HCT116 (cell line): ENCODE results near the gene PHF19. TPM values are rescaled to one million over a fixed set of nuclear protein-coding genes. Genes with fewer than 3 reads are reported as not detected.

Experiments used
- ATAC-seq: fragments of 200-7000 bp; cut with Tn5 transposase; 2 replicates; pipeline ENCODE4 v1.9.1; 2020; ENCODE audit warnings: mild to moderate bottlenecking, moderate library complexity
- BruUV-seq: library from RNA; stranded (reverse); fragments of 400-500 nt; replicated peaks from 2 replicates; lab custom pipeline; 2021; lab: Mats Ljungman, UMichigan
- CTCF ChIA-PET: fragments of 300-600 bp; sonication (Branson Sonifier 250); formaldehyde crosslinking; loops from one replicate; lab custom pipeline; 2021; ENCODE audit warnings: antibody characterized with exemption; lab: Charles Lee
- POLR2A ChIA-PET: fragments of 300-600, 350-600 bp; sonication (Branson Sonifier 250); formaldehyde crosslinking; loops from one replicate; lab custom pipeline; 2021; ENCODE audit warnings: antibody characterized with exemption; lab: Charles Lee
- RAD21 ChIA-PET, 2 experiments: fragments of 300-600 bp; sonication (Branson Sonifier 250); formaldehyde crosslinking; loops; one replicate each; lab custom pipeline; 2023; ENCODE audit warnings: low total read pairs in 2 of 2; ENCODE audit not compliant: uncharacterized antibody in 2 of 2, unreplicated experiment in 2 of 2, low non-redundant PET in 1 of 2; lab: Charles Lee
- DNase-seq: peaks from one replicate; pipeline ENCODE4 v3.0.0-alpha.2; 2010; ENCODE audit warnings: low read depth, low spot score
- H2AFZ ChIP-seq: fragments of 200-600 bp; shearing (Covaris generic), sonication (generic); 2 replicates; pipeline ENCODE4 v1.6.1; 2017; ENCODE audit warnings: low read depth, mixed run types, mixed read lengths, antibody characterized with exemption, low read length; ENCODE audit not compliant: poor library complexity, severe bottlenecking
- H3K27ac ChIP-seq: 2 replicates; pipeline ENCODE4 v1.5.1; 2012; ENCODE audit warnings: low read depth, low read length
- H3K27me3 ChIP-seq: fragments of 200-600 bp; sonication (generic); 2 replicates; pipeline ENCODE4 v1.6.1; 2016; ENCODE audit warnings: mixed run types, low read length, mixed read lengths; ENCODE audit not compliant: insufficient read depth
- H3K36me3 ChIP-seq, 2 experiments: fragments of 200-500 bp in 1 of 2; fragments of 200-600 bp in 1 of 2; sonication (Bioruptor generic) in 1 of 2; sonication (generic) in 1 of 2; 2 replicates each; pipeline versions ENCODE4 v1.5.1 to v1.6.1; 2014 to 2016; ENCODE audit warnings: low read length in 2 of 2, inconsistent platforms in 1 of 2, mixed read lengths in 1 of 2, mixed run types in 1 of 2; ENCODE audit not compliant: insufficient read depth in 2 of 2, control insufficient read depth in 1 of 2
- H3K4me1 ChIP-seq, 2 experiments: fragments of 200-600 bp in 1 of 2; sonication (generic) in 1 of 2; 2 replicates each; pipeline versions ENCODE4 v1.5.1 to v1.6.1; 2012 to 2017; ENCODE audit warnings: low read length in 2 of 2, inconsistent platforms in 1 of 2, mild to moderate bottlenecking in 1 of 2, mixed read lengths in 1 of 2, mixed run types in 1 of 2, moderate library complexity in 1 of 2; ENCODE audit not compliant: insufficient read depth in 2 of 2, control insufficient read depth in 1 of 2
- H3K4me2 ChIP-seq: fragments of 200-600 bp; sonication (generic); 2 replicates; pipeline ENCODE4 v1.6.1; 2017; ENCODE audit warnings: mixed run types, low read length, mixed read lengths
- H3K4me3 ChIP-seq, 2 experiments: fragments of 200-600 bp in 1 of 2; sonication (generic) in 1 of 2; replicated peaks in 1 of 2; 2 replicates each; pipeline ENCODE4 v1.5.1; 2011 to 2016; ENCODE audit warnings: low read length in 2 of 2, control low read depth in 1 of 2, low read depth in 1 of 2, mild to moderate bottlenecking in 1 of 2, mixed read lengths in 1 of 2, mixed run types in 1 of 2
- H3K79me2 ChIP-seq: fragments of 200-600 bp; sonication (generic); 2 replicates; pipeline ENCODE4 v1.6.1; 2017; ENCODE audit warnings: mild to moderate bottlenecking, mixed run types, low read length, moderate library complexity, mixed read lengths; ENCODE audit not compliant: insufficient read depth
- H3K9ac ChIP-seq: fragments of 200-600 bp; sonication (generic); 2 replicates; pipeline ENCODE4 v1.6.1; 2016; ENCODE audit warnings: low read length, mixed read lengths
- H3K9me2 ChIP-seq: fragments of 200-600 bp; sonication (generic), shearing (Covaris generic); 2 replicates; pipeline ENCODE4 v1.6.1; 2017; ENCODE audit warnings: mixed run types, mild to moderate bottlenecking, moderate library complexity; ENCODE audit not compliant: insufficient read depth
- H3K9me3 ChIP-seq, 2 experiments: fragments of 200-500 bp in 1 of 2; fragments of 200-600 bp in 1 of 2; sonication (Bioruptor generic) in 1 of 2; sonication (generic) in 1 of 2; 2 replicates each; pipeline ENCODE4 v1.6.1; 2014 to 2017; ENCODE audit warnings: low read length in 2 of 2, mixed read lengths in 2 of 2, inconsistent platforms in 1 of 2, low read depth in 1 of 2, mild to moderate bottlenecking in 1 of 2, mixed run types in 1 of 2, moderate library complexity in 1 of 2; ENCODE audit not compliant: control insufficient read depth in 1 of 2, insufficient read depth in 1 of 2
- H4K20me1 ChIP-seq: fragments of 200-600 bp; sonication (generic), shearing (Covaris generic); 2 replicates; pipeline ENCODE4 v1.6.1; 2017; ENCODE audit warnings: mixed run types, mild to moderate bottlenecking, moderate library complexity; ENCODE audit not compliant: insufficient read depth
- CEBPB ChIP-seq: IDR thresholded peaks from 2 replicates; pipeline ENCODE4 v1.6.1; 2012; ENCODE audit warnings: low read depth
- EGR1 ChIP-seq: IDR thresholded peaks from 2 replicates; pipeline ENCODE4 v1.6.1; 2012; ENCODE audit warnings: low read depth
- EZH2phosphoT487 ChIP-seq: fragments of 200-600 bp; IDR thresholded peaks from 2 replicates; pipeline ENCODE4 v1.6.1; 2018; ENCODE audit warnings: antibody characterized with exemption, borderline replicate concordance
- RAD21 ChIP-seq: IDR thresholded peaks from 2 replicates; pipeline ENCODE4 v1.6.1; 2012; ENCODE audit warnings: low read depth, mild to moderate bottlenecking
- SIN3A ChIP-seq: IDR thresholded peaks from 2 replicates; pipeline ENCODE4 v1.6.1; 2012; ENCODE audit warnings: low read depth
- TCF7L2 ChIP-seq: IDR thresholded peaks from 2 replicates; pipeline ENCODE4 v1.7.0; 2011; ENCODE audit warnings: borderline replicate concordance, inconsistent platforms; ENCODE audit not compliant: insufficient read depth, insufficient read length; ENCODE audit errors: extremely low read depth
- YY1 ChIP-seq: IDR thresholded peaks from 2 replicates; pipeline ENCODE4 v1.6.1; 2011; ENCODE audit warnings: low read length, low read depth, moderate library complexity, mild to moderate bottlenecking; ENCODE audit not compliant: insufficient replicate concordance; ENCODE audit errors: extremely low read depth
- intact Hi-C: fragments of 100-400 bp; cut with micrococcal nuclease; formaldehyde crosslinking; loops from 2 replicates; pipeline ENCODE4 v1.10.0; 2022
- total RNA-seq: library from RNA; stranded (reverse); gene quantifications from one replicate; pipeline ENCODE4 v1.2.1, GENCODE V29; 2021; ENCODE audit not compliant: unreplicated experiment
- TF ChIP-seq, protein P1 (sequence below): IDR thresholded peaks from 2 replicates; pipeline ENCODE4 v1.6.1; 2011; ENCODE audit warnings: mild to moderate bottlenecking, low read length, moderate library complexity; ENCODE audit not compliant: insufficient replicate concordance; ENCODE audit errors: extremely low read depth

PHF19 gene
- total RNA-seq, 1 experiment from 2014 or later: 74.0 TPM

DNA sequence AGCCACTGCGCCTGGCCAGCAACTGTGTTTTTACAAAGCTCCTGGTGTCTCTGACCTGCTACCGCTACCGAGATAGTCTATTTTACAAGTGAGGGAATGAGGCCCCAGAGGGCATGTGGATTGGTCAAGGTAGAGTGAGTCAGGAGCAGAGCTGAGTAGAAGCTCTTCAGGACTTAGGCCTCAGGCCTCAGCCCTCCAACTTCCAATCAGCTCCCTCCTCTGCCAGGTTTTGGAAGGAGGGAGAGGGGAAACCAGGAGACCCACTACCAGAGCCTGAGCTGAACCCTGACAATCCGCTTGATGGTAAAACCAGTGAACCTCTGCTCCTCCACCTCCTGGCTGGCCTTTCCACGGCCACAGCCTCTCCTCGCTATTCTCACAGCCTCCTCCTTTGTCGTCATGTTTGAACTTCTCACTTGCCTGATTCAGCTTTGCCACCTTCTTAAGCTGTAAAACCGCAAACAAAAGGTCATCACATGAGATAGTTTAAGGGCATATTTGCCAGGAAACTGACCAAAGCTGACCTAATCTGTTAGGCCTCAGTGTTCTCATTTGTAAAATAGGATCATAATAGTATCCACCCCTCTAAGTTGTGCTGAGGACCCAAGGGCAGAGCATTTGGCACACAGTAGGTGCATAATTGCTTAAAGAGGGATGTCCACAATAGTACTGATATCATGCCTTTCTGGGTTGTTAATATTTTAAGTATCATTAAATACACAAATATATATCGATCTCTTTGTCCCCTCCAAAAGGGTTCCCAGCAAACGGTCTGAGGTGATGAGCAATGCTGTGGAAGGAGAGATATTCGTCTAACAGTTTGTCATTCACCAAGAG, 47.9 kb upstream of the PHF19 start:
- Histone ChIP-seq H3K9me2 (no peaks in the 10 kb centered on the region), H3K9ac (no peak overlapping the region), H3K79me2 (no peaks in the 10 kb centered on the region)
- DNase-seq: no peak
- TF ChIP-seq, protein P1, sequence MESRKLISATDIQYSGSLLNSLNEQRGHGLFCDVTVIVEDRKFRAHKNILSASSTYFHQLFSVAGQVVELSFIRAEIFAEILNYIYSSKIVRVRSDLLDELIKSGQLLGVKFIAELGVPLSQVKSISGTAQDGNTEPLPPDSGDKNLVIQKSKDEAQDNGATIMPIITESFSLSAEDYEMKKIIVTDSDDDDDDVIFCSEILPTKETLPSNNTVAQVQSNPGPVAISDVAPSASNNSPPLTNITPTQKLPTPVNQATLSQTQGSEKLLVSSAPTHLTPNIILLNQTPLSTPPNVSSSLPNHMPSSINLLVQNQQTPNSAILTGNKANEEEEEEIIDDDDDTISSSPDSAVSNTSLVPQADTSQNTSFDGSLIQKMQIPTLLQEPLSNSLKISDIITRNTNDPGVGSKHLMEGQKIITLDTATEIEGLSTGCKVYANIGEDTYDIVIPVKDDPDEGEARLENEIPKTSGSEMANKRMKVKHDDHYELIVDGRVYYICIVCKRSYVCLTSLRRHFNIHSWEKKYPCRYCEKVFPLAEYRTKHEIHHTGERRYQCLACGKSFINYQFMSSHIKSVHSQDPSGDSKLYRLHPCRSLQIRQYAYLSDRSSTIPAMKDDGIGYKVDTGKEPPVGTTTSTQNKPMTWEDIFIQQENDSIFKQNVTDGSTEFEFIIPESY: no peak
- TF ChIP-seq YY1 (no peak), CEBPB (no peak), TCF7L2 (no peak), RAD21 (no peak), SIN3A (no peak), EGR1 (no peak), EZH2phosphoT487 (no peak)
- TF ChIP-seq, all 23 proteins: peak for 0
- H3K27ac ChIP-seq: no peak overlapping the region
- intact Hi-C loops: no loop called here
- ChIA-PET RAD21 (no interaction called here), CTCF (interaction anchor here (1.5 kb wide), 1 partner anchor 168 kb away, joined by 3 read pairs; no protein-coding TSS in a partner anchor), POLR2A (no interaction called here)
- H3K4me3 ChIP-seq: no peak overlapping the region
- no peaks in the 10 kb centered on the region for H3K36me3 ChIP-seq
- BruUV-seq: no TSS peak
- H2AFZ ChIP-seq: no peak overlapping the region
- H3K9me3 ChIP-seq: no peaks in the 10 kb centered on the region
- no peak overlapping the region for H3K4me2 ChIP-seq
- H3K4me1 ChIP-seq: peaks cover 0 to 8% of the 10 kb centered on the region in 2 experiments; a peak in 1 of 4 replicates
- H3K27me3 ChIP-seq: no peaks in the 10 kb centered on the region
- no peak for ATAC-seq
- H4K20me1 ChIP-seq: no peaks in the 10 kb centered on the region
